GM12873 (cell line): Measurements from ENCODE around the gene NPAS3.

Experiments
- CTCF ChIP-seq: IDR thresholded peaks from 2 replicates; pipeline ENCODE4 v1.5.1; 2012; ENCODE audit warnings: low read depth, mild to moderate bottlenecking, moderate library complexity, low read length, control low read depth; ENCODE audit not compliant: insufficient read depth; ENCODE audit errors: missing control alignments

Gene NPAS3

GRCh38 chr14:33758547-33758946 lies 819.9 kb downstream of the NPAS3 start:
- TF ChIP-seq CTCF, result no peak

GRCh38 chr14:33762161-33762851 lies 823.6 kb downstream of the NPAS3 start:
- TF ChIP-seq CTCF, result no peak

GRCh38 chr14:33764876-33765650 lies 826.4 kb downstream of the NPAS3 start:
- no peak for TF ChIP-seq CTCF

GRCh38 chr14:33767586-33768457 lies 829.1 kb downstream of the NPAS3 start:
- TF ChIP-seq CTCF, result no peak

- no peak for TF ChIP-seq CTCF
These were observed 829.8 kb downstream of the NPAS3 start for GRCh38 chr14:33768458-33768830.

- TF ChIP-seq CTCF, result no peak
These were observed 834.7 kb downstream of the NPAS3 start for GRCh38 chr14:33773205-33774030.
